PC-9 (cell line): ENCODE data around the gene CIAO2B. TPM values are rescaled to one million over a fixed set of nuclear protein-coding genes. Genes with fewer than 3 reads are reported as not detected.

ENCODE experiments used
- BruUV-seq: library from RNA; stranded (reverse); fragments of 400-500 nt; replicated peaks from 2 replicates; lab custom pipeline; 2021; lab: Mats Ljungman, UMichigan
- CTCF ChIA-PET: fragments of 300-600 bp; sonication (Branson Sonifier 250); formaldehyde crosslinking; loops from one replicate; lab custom pipeline; 2022; ENCODE audit warnings: antibody characterized with exemption; lab: Charles Lee
- POLR2A ChIA-PET: fragments of 300-600 bp; sonication (Branson Sonifier 250); formaldehyde crosslinking; loops from one replicate; lab custom pipeline; 2022; ENCODE audit warnings: antibody characterized with exemption; ENCODE audit not compliant: unreplicated experiment; lab: Charles Lee
- DNase-seq, 2 experiments: peaks; one replicate each; pipeline versions ENCODE4 v3.0.0 to v3.0.0-alpha.2; 2015 to 2022; ENCODE audit warnings: mixed read lengths in 1 of 2
- H2AFZ ChIP-seq: fragments of 200-600 bp; sonication (generic); 2 replicates; pipeline ENCODE4 v1.8.1; 2017; ENCODE audit warnings: antibody characterized with exemption
- H3F3A ChIP-seq: fragments of 200-600 bp; sonication (generic); 2 replicates; pipeline ENCODE4 v1.8.1; 2017; ENCODE audit warnings: antibody characterized with exemption, mild to moderate bottlenecking, low read depth; ENCODE audit not compliant: insufficient read depth
- H3K27ac ChIP-seq: fragments of 200-600 bp; sonication (generic); 2 replicates; pipeline ENCODE4 v1.6.1; 2016; ENCODE audit warnings: mixed run types
- H3K27me3 ChIP-seq: fragments of 200-600 bp; sonication (generic); 2 replicates; pipeline ENCODE4 v1.6.1; 2016; ENCODE audit warnings: low read depth, mixed run types; ENCODE audit not compliant: insufficient read depth
- H3K36me3 ChIP-seq: fragments of 200-600 bp; sonication (generic); 2 replicates; pipeline ENCODE4 v1.6.1; 2016; ENCODE audit warnings: low read depth, mixed run types
- H3K4me1 ChIP-seq: fragments of 200-600 bp; sonication (generic); replicated peaks from 2 replicates; pipeline ENCODE4 v1.6.1; 2016; ENCODE audit warnings: mixed run types; ENCODE audit not compliant: insufficient read depth
- H3K4me2 ChIP-seq: fragments of 200-600 bp; sonication (generic); 2 replicates; pipeline ENCODE4 v1.6.1; 2017; ENCODE audit warnings: mixed run types
- H3K4me3 ChIP-seq: fragments of 200-600 bp; sonication (generic); 2 replicates; pipeline ENCODE4 v1.6.1; 2016; ENCODE audit warnings: mixed run types
- H3K79me2 ChIP-seq: fragments of 200-600 bp; sonication (generic); 2 replicates; pipeline ENCODE4 v1.6.1; 2017; ENCODE audit warnings: low read depth, mixed run types
- H3K9me2 ChIP-seq: fragments of 200-600 bp; sonication (generic); 2 replicates; pipeline ENCODE4 v1.8.1; 2017; ENCODE audit warnings: mild to moderate bottlenecking; ENCODE audit not compliant: insufficient read depth
- H3K9me3 ChIP-seq: fragments of 200-600 bp; sonication (generic); 2 replicates; pipeline ENCODE4 v1.8.1; 2016; ENCODE audit warnings: low read depth; ENCODE audit not compliant: insufficient read depth
- H4K20me1 ChIP-seq: fragments of 200-600 bp; sonication (generic); 2 replicates; pipeline ENCODE4 v1.8.1; 2017; ENCODE audit not compliant: insufficient read depth
- CTCF ChIP-seq: fragments of 200-600 bp; sonication (generic); conservative IDR thresholded peaks from 2 replicates; pipeline ENCODE4 v1.6.1; 2017; ENCODE audit warnings: mixed run types, antibody characterized with exemption, mild to moderate bottlenecking, moderate library complexity
- EZH2 ChIP-seq: fragments of 200-600 bp; sonication (generic); IDR thresholded peaks from 2 replicates; pipeline ENCODE4 v1.8.0; 2017; ENCODE audit warnings: antibody characterized with exemption, low read depth
- intact Hi-C: fragments of 100-400 bp; cut with micrococcal nuclease; formaldehyde crosslinking; loops from one replicate; pipeline ENCODE4 v1.10.0; 2022; ENCODE audit not compliant: unreplicated experiment
- total RNA-seq: library from RNA; stranded (reverse); gene quantifications from 2 replicates; pipeline ENCODE4 v1.2.3, GENCODE V29; 2021

Gene CIAO2B
- total RNA-seq, 1 experiment from 2014 or later: 87.1 TPM

- Histone ChIP-seq H3K27ac (no peak within 1 kb of the TSS), H3K36me3 (no peaks in the 10 kb centered on the region), H2AFZ (no peak within 1 kb of the TSS), H3F3A (peaks cover 28% of the 10 kb centered on the region), H4K20me1 (0 out of 2 replicates have a peak, but pooled peaks cover under 1% of the 10 kb centered on the region), H3K4me2 (no peak within 1 kb of the TSS), H3K4me3 (no peak within 1 kb of the TSS), H3K4me1 (peaks cover 46% of the 10 kb centered on the region), H3K79me2 (no peaks in the 10 kb centered on the region), H3K9me2 (no peaks in the 10 kb centered on the region), H3K9me3 (no peaks in the 10 kb centered on the region), H3K27me3 (no peaks in the 10 kb centered on the region)
- DNase-seq: no peak
- ChIA-PET POLR2A (no interaction called here), CTCF (interaction anchor here (0.6 kb wide), 1 partner anchor 240 kb away, joined by 5 read pairs; no protein-coding TSS in a partner anchor)
- TF ChIP-seq EZH2 (no peak), CTCF (no peak)
- BruUV-seq: no TSS peak
- intact Hi-C loops: loop anchor here (5.0 kb wide), 1 partner anchor 38 kb away; no protein-coding TSS in a partner anchor
Observed at GRCh38 chr16:66925322-66925840, 8.8 kb downstream of the CIAO2B start, which contains the start of gene RRAD. RRAD (minus strand) TSS chr16:66925535; CDS start chr16:66925179, 356 bp downstream.

DNA sequence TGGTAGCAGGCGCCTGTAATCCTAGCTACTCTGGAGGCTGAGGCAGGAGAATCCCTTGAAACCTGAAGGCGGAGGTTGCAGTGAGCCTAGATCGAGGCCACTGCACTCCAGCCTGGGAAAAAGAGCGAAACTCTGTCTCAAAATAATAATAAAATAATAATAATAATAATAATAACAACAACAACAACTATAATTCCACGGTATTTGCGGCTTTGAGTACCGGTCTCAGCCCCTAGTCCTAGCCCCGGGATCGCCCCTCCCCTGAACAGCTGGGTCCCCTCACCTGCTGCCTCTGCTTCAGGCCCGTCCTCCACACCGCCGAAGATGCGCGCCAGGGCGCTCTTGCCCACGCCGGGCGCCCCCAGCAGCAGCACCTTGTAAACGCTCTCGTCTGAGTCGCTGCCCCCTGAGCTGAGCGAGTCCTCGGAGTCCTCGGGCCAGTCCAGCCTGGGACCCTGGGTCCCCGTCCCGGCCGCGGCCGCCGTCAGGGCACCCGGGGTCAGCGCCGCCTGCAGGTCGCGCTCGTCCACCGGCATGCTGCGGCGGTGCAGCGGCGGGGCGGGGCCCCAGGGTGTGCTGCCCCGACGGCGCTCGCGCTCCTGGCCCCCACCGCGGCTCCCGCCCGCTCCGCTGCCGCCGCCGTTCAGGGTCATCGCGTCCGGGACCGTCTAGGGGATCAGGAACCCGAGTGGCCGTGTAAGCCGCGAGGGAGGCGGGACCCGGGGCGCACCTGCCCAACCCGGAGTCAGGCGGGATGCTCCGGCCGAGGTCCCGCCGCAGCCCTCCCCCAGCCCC, 9.5 kb downstream of the CIAO2B start:
- no peak overlapping the region for H3K4me2 ChIP-seq
- no TSS peak for BruUV-seq
- peaks cover 23% of the 10 kb centered on the region for H3F3A ChIP-seq
- peaks cover 41% of the 10 kb centered on the region for H3K4me1 ChIP-seq
- no peak overlapping the region for H3K4me3 ChIP-seq
- H2AFZ ChIP-seq: no peak overlapping the region
- H3K27me3 ChIP-seq: no peaks in the 10 kb centered on the region
- no peaks in the 10 kb centered on the region for H4K20me1 ChIP-seq
- no peak for TF ChIP-seq EZH2
- no peak for TF ChIP-seq CTCF
- H3K36me3 ChIP-seq: no peaks in the 10 kb centered on the region
- H3K9me2 ChIP-seq: no peaks in the 10 kb centered on the region
- DNase-seq: peak in 1 of 2 experiments; percentile 34
- ChIA-PET CTCF (no interaction called here), POLR2A (no interaction called here)
- intact Hi-C loops: loop anchor here (5.0 kb wide), 1 partner anchor 37 kb away; no protein-coding TSS in a partner anchor
- no peaks in the 10 kb centered on the region for H3K9me3 ChIP-seq
- no peak overlapping the region for H3K27ac ChIP-seq
- H3K79me2 ChIP-seq: no peaks in the 10 kb centered on the region

DNA sequence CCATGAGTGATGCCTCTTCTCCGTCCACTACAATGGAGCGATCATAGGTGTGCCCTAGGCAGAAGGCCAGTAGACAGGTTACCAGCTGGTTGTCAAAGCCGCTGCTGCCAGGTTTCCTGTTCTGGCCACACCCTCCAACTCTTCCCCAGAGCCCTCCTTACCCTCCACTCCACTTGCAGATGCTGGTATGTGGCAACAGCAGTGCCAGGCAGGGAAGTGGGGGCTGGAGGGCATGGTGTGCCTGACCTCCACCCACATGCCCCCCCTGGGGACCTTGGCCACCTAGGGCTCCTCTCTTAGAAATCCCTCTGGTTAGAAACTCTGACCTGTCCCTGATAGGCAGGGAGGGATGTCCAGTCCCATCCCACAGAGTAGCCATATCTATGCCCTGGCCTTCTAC, 10.3 kb downstream of the CIAO2B start:
- no TSS peak for BruUV-seq
- ChIA-PET POLR2A (no interaction called here), CTCF (no interaction called here)
- TF ChIP-seq CTCF: no peak
- TF ChIP-seq EZH2: no peak
- no peak for DNase-seq
- H3K27me3 ChIP-seq: no peaks in the 10 kb centered on the region
- H3K9me2 ChIP-seq: no peaks in the 10 kb centered on the region
- H3F3A ChIP-seq: peaks cover 16% of the 10 kb centered on the region; the same call in 1 of the 2 replicates
- no peak overlapping the region for H3K4me2 ChIP-seq
- no peak overlapping the region for H2AFZ ChIP-seq
- no peak overlapping the region for H3K4me3 ChIP-seq
- H3K4me1 ChIP-seq: peaks cover 32% of the 10 kb centered on the region
- no peaks in the 10 kb centered on the region for H4K20me1 ChIP-seq
- no peak overlapping the region for H3K27ac ChIP-seq
- no peaks in the 10 kb centered on the region for H3K79me2 ChIP-seq
- intact Hi-C loops: no loop called here
- no peaks in the 10 kb centered on the region for H3K9me3 ChIP-seq
- no peaks in the 10 kb centered on the region for H3K36me3 ChIP-seq
